A673 (cell line): ENCODE results near the gene NBAS.

Experiments
- CTCF ChIP-seq: fragments of 300-800, 200-600 bp; sonication (generic); conservative IDR thresholded peaks from 2 replicates; pipeline ENCODE4 v1.5.1; 2017; ENCODE audit warnings: low read depth, mild to moderate bottlenecking, antibody characterized with exemption, low read length, moderate library complexity, mixed read lengths
- EZH2 ChIP-seq: fragments of 200-600 bp; sonication (generic); IDR thresholded peaks from 2 replicates; pipeline ENCODE4 v1.6.1; 2017; ENCODE audit warnings: borderline replicate concordance, low read depth, mild to moderate bottlenecking, mixed read lengths, antibody characterized with exemption, low read length; ENCODE audit not compliant: poor library complexity, severe bottlenecking

GRCh38 chr2:15560140-15560987 is 770 bp downstream of the NBAS start:
- TF ChIP-seq CTCF (no peak), EZH2 (no peak)
